ENCODE measurements around the gene PARVA.

PARVA gene

DNA sequence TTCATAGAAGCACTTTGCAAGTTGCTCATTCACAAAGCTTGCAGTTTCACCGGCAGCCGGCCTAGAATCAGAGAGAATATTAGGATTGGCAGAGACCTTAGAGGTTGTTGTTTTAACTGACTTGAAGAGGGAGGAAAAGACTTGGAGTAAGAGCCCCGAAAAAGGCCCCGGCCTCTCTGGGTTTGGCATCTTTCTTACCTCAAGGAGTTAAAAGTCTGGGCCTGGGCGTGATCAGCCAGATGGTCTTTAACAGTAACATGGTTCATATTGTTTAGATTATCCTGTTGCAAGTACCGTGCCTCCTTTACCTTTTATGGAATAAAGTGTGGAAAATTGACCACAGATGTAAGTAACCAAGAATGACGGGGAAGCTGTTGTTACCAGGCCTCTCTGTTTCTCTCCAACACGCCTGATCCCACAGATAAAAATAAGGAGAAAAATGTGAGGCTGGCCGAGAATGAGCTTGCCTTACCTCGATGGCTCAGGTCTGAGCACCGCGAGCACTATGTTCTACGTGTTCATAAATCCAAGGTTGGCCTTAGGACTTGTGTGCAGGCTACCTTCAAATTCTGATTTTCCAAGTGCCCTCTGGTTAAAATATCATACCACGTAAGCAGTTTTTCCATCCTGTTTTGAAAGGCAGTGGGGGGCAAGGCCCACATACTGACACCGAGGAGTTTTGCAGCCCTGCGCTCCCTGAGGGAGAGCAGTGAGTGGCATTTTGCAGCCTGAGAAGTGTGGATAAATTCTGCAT is 56.4 kb downstream of the PARVA start:
- no peak for DNase-seq

DNA sequence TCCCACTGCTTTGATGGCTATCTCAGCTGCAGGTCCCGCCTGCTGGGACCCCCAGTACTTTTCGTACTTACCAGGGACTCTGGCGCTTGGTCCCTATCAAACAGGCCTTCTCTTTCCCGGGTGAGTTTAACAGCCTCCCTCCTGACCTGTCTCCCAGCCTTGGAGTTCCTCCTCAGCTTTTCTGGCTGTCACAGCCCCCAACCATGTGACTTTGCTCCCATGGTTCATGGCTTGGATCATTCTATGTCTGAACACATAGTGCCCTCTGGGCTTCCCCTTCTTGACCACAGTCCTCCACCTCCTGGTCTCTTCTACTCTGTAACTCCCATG is 56.9 kb downstream of the PARVA start:
- no peak for DNase-seq

DNA sequence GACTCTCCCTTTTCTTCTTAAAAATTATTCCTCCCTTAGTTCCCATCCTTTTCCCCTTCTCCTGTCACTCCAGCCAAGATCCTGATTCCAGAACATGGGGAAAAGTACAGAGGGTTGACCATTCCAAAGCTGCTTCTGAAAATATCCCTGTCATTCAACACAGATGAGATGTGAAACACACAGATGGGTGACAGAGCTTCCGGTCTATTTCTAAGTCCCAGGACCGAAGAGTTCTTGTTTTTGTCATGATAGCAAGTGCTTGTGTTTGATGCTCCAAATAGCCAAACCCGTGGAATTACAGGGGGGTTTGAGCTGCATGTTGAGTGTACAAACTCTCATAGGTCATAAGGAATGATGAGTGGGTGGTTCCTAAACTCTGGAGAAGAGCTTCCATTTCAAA is 57.9 kb downstream of the PARVA start:
- no peak for DNase-seq

DNA sequence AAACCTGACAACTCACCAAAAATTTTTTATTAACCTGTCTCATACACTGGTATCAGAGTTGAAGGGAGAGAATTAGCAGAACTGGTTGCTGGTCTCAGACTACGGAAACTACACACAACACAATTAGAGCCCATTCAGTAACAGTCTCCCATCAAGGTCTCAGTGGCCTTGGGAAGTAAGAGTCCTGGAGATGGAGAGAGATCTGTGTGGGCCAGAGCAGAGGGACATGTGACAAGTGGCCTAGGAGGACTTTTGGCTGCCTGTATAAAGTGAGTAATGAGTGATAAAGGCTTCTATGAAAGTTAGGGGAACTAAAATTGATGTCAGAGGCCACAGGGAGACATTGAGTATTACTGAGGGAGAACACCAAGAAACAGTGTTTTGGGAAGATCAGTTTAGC is 58.9 kb downstream of the PARVA start:
- DNase-seq: no peak

DNA sequence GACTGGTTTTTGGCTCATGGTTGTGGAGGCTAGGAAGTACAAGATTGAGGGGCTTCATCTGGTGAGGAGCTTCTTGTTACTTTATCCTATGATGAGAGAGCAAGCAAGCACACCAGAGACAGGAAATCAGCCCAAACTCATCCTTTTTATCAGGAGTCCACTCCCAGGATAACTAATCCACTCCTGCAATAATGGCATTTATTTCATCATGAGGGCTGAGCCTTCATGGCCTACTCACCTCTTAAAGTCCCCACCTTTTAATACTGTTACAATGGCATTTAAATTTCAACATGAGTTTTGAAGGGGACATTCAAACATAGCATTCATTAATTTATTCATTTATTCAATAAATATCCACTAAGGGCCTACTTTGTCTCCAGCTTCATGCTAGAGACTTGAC is 60.9 kb downstream of the PARVA start:
- no peak for DNase-seq

DNA sequence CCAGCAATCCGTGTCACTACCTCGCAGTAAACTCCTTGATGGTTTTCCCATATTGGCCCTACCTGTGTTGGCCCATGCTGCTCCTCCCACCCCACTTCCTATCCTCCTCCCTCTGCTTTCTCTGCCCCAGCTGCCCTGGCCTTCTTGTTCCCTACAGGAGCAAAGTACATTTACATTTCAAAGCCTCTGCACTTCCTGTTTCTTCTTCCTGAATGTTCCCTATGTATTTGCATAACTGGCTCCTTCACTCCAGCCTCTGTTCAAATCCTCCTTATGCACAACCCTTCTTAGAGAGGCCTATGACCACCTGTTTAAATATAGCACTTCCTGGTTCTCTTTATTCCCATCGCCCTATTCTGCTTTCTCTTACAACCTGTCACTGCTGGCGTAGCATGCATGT is 62.2 kb downstream of the PARVA start:
- no peak for DNase-seq

DNA sequence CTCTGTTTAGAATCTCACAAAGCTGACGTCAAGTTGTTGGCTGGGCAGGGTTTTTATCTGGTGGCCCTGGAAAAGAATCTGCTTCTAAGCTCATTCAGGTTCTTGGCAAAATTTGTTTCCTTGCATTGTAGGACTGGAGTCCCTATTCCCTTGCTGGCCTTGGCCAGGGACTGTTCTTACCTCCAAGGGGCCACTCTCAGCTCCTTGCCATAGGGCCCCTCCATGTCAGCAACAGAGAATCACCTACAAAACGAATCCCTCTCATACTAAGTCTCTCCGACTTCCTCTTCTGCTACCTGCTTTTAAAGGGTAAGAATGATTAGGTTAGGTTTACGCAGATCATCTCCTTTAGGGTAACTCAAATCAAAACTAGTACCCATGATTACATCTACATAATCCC is 63.2 kb downstream of the PARVA start:
- DNase-seq: no peak

DNA sequence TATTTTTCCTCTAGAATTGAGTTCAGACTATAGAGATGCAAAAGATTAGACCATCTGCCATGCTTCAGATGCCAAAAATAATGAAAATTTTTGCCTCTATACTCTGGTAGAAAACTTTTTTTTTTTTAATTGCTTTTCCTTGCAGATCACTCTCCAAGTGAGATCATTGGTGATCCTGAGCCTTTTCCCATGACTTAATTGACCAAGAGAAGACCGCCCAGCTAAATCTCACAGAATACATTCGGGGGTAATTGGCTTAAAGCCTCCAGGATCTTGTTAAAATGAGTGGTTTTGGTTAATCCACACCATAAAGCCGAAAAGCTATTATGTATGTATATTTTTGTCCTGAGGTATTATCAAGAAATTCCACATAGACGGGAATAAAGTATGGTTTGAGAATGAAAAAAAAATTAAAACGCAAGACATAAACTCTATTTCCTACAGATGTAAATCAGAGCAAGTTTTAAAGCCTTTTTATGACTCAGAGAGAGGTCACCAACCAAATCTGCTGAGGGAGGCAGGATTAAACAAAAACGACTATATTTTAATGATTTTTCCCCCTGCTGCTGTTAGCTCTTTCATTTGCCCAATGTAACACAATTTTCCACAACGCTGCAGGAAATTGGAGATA is 64.0 kb downstream of the PARVA start:
- no peak for DNase-seq

DNA sequence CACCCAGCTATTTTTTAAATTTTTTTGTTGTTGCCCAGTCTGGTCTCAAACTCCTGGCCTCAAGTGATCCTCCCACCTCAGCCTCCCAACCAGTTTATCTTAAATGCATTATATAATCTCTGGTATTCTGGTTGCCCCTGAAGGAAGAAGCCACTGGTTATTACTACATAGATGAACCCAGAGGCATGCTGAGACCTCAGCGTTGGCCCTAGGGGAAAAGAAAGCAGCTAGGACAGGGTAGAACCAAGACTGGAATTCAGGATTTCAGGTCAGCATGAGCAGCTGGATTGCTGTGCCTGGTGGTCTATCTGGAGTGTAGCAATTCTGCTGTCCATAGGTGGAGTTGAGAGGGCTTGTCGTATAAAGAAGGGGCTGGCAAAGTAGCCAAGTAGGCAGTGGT is 67.2 kb downstream of the PARVA start:
- no peak for DNase-seq

DNA sequence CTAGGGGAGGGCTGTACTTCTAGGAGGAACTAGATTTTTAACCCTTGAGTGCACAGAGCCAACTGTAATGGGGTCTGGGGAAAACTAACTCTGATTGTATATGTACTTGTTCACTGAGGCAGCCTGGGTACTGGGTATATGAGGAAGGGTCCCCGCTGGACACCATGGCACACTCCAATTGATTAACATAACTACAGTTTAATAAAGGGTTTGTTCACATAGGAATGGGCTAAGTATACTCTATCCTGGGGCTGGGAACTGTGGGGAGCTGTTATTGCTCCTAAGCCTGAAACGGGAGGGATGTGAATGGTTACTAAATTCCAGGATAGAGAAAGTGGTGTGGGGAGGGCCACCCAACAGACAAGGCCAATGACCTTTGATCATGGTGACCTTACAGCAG is 67.6 kb downstream of the PARVA start:
- no peak for DNase-seq

DNA sequence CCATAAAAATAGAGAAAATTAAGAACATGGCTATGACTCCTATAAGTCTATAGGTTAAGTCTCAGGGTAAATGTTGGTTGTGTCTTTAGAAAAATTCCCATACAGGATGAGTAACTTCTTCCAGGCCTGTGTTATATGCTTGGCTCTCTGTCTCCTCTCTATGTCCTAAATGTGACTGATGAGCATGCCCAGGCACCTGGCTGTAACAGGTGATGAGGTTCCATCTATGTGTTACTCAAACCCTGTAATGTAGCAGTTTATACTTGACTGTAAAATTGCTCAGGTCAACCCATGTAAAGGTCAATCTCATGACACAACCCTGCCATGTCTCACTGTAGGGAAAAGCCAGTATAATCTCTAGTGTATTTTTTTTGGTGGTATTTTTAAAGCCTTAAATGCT is 69.5 kb downstream of the PARVA start:
- DNase-seq: no peak

DNA sequence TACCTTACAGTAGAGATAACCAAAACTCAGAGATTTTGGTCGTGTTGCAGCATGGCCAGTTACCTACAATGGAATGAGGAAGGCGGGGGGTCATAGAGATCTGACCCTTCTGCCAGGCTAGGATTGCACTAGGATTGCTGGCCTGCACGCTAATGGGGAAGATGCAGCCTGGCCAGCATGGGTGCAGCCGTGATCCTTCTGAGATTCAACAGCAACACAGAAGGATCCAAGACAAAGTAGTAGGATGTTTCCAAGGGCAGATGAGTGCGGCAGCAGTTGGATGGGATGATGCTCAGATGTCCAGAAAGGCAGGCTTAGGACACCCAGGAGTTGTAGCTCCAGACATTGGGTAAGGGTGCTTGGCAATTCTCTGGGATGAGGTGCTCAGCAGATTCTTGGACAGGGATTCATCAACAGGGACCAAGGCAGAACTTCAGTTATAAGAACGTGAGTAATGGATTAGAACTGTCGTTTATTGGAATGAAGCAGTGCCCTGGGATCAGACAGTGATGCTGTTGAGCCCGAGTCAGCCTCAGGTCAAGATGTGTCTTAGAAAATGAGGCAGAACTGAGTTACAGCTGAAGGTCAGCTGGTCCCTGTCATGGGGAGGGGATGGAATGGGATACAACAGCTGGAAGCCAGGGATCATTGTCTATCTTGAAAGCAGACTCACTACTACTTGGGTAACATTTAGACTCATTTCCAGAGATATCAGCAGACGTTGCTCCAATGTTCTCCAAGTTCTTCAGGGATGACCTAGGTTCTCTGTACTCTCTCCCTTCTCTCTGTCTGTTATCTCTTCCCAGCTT is 71.0 kb downstream of the PARVA start:
- no peak for DNase-seq

DNA sequence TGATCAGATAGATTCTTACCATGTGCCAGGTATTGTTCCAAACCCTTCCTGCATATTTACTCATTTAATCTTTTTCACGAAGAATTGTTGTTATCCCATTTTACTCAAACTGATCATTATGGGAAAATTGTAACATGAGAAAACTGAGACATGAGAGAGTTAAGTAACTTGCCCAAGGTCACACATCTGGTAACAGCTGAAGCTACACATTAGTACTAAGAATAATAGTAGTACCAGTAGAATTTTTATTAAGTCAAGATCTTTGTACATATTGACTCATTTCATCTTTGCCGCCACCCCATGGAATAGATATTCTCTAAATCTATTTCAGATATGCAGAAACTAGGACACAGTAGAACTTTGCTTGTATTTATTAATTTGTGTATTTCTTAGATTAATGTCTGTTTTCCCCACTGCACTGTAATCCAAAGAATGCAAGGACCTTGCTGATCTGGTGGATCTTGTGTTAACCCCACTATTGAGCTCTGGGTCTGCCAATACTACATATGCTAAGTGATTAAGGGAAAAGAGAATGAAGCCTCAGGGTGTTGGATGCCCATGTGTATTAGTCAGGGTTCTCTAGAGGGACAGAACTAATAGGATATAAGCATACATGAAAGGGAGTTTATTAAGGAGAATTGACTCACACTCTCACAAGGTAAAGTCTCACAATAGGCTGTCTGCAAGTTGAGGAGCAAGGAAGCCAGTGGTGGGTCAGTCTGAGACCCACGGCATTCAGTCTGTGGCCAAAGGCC is 72.8 kb downstream of the PARVA start:
- DNase-seq: no peak

DNA sequence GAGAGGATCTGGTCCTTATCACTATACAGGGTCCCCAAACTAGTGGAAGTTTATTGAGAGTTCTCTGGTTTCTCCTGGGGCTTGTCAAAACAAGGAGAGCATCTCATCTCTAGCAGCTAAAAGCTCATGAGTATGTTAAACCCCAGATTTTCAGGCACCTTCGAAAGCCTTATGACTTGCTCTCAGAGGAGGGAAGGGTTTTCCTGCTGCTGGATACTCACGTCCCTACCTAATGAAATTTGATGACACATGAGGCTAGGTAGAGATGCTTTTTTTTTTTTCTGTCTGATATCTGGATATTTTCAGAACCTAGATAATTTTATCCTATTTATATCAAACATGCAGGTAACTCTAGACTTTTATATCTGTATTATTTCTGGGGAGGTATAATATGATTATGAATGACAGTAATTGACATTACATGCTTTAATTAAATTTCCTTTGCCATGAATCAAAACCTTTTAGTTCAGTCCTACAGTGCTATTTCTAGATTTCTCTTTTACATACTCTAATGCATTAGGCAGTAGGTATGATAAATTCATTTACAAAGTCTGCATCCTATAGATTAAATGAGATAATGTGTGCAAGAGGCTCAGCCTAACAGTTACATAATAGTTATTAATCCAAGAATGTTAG is 73.9 kb downstream of the PARVA start:
- no peak for DNase-seq

DNA sequence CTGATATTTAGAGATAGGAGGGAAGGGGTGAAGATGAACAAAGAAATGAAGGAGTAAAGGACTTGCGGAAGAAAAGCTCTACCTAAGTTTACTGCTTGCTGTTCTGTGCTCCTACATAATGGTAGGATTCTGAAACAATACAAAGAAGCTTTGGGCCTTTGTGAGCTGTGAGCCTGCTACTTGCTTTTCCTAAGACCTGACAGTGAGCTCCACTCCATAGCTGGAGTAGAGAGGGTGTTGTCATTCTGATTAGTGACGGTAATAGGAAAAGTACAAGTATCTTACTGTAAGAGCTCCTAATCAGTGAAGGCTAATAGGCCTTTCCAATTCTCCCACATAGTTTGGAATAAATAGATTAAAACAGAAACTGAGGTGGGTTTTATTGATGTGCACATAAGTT is 75.9 kb downstream of the PARVA start:
- DNase-seq: no peak

DNA sequence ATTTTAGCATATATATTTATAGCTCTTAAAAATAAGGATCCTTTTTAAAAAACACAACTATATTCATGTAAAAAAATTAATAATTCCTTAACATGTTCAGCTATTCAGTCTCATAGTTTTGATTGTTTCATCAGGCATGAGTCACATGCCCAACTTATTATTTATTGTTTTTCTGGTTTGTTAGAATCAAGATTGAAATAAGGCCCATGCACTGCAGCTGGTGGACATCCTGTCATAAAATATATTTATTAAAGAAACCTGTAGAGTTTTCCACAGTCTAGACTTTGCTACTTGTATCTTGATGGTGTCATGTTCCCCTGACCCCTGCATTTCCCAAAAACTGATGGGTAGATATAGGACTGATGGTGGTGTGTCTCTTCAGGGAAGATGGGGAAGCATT is 77.4 kb downstream of the PARVA start:
- no peak for DNase-seq

DNA sequence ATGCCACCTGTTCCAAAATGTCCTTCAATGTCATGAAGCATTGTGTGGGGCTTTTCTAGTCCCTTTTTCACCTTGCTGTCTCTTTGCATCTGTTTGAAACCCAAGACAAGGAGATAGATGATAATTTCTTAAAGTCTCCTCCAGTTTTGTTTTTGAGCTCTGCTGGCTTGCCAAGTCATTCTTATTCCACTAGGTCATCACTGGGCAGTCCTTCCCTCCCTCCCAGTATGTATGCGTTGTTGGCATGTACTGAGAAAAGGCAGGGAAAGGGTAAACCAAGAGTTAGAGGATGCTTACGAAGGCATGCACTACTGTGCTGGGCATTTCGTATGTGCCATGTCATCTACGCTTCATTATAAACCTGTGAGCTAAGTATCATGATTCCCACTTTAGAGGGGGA is 78.6 kb downstream of the PARVA start:
- no peak for DNase-seq

DNA sequence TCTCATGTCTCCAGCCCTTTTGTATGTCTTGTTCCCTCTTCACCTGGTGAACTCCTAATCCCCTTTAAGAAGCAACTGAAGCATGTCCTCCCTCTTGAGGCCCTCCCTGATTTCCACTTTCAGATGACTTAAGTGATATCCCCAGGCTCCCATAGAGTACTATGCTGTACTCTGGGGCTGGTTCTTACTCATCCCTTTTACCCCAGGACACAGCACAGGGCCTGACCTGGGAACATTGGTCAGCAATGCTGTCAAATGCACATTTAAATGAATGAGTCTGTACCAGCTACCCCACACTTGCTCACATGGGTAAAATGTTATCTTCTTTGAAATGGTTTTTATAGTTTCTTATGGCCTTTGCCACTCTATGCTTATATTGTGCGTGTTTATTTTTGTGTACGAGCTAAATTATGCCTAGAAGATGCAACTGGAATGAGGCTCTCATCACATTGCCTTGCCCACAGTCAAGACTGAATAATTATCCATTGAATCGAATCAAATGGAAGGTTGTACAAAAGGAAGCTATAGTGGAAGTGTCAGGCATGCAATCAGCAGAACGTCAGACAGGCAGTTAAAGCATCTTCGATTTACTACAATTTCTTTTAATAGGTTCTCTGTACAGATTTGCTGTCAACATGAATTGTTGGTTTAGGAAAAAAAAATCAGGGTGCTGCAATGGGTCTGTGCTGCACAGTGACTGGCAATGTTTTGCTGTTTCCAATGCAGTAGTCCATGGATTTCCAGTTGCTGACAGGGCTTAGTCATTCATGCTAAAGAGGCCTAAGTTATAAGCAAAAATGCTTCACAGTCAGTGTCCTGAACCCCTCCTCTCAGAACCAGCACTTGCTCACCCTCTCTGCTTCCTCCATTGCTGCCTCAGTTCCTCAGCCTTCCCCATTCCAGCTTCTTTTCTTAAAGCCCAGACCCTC is 79.5 kb downstream of the PARVA start:
- DNase-seq: no peak

DNA sequence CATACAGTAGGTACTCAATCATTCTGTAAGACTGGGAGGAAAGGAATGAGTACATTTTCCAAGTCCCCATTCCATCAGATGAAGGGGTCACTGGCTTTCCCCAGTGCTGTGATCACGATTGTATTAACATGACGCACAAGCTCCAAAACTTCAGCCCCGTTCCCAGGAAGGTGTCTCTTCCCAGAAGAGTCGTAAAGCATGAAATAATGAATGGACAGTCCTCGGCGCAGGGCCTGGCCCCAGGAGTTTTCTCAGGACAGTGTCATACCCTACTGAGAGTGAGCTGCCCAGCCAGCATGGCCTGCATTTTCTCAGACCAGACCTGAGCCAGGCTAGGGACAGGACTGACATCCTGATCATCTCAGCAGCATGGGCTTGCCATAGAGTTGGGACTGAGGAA is 80.7 kb downstream of the PARVA start:
- no peak for DNase-seq

DNA sequence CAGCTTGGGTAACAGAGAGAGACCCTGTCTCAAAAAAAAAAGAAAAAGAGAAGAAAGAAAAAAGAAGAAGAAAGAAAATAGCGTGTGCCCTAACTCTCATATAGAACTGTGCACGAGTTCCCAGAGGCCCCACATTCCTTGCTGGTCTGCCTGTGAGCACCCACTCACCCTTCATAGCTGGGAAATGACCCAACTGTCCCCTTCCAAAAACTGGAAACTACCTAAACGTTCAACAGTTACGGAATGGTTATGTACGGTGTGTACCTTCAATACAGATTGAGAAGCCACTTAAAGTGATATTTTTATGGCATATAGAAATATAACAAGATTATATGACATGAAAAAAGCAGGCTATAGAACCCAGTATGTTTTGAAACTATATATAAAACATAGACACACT is 82.0 kb downstream of the PARVA start:
- DNase-seq: no peak

DNA sequence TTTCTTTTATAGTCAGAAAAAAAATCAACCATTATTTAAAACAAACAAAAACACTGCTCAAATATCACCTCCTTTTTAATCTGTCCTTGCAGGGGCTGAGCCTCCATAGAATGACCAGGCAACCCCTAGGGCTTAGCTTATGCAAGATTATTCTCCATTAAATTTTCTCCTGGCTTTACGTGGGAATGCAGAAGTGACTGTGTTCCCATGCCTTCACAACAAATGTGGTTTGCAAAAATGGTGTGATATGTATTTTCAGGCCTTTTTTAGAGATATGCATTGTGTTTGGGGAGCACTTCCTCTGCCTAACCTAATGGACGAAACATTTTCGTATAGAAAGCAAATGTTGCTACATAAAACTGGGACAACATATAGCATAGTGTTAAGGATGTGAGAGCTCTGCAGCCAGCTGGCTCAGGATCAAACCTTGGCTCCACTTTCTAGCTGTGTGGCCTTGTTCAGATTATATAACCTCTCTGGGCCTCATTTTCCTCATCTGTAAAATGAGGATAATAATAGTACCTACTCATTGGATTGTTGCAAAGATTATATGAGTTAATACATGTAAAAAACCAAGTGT is 82.6 kb downstream of the PARVA start:
- no peak for DNase-seq

DNA sequence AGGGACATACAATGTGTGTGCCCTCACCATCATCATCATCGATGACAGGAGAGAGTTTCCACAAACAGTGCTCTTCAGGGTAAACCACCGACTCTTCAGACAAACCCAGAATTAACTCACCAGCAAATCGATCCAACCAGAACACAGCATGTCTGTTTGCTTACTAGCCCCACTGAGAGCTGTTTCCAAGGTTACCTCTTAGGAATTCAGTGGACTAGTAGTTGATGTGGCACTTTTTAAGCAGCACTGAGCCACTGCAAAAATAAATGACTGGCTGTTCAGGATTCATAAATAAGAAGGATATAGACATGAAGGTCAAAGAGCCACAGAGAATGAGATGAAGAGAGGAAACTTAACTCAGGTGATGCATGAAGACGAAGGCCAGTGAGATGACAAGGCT is 83.1 kb downstream of the PARVA start:
- peak; percentile 41 for DNase-seq

Measured in DMS79 treated with DMSO at 0.1 percent for 48 hours (cell line).